Measurements from ENCODE around the gene PNLIPRP3.
"Not testable (repeated sequence)": the region's sequence is repeated elsewhere in the genome, so short reads cannot be mapped to it uniquely, and the experiment has no call there.

The PNLIPRP3 gene

DNA sequence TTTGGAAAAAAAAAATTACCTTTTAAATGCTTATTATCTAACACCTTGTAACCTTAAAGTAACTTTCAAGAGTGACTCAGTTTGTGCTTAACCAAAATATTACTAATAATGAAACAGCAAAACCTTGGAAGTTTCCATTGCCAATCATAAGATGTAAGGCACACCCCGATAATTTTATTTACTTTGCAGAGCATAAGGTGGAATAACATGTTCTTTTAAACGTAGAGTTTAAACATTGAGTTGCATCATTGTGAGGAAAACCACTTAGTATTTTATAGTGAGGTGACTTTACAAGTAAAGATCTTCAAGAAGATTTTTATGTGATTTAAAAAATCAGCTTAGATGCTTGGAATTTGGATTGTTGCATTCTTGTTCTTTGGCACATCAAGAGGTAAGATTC, at the start of gene PNLIPRP3:
TSS of gene PNLIPRP3 (plus strand) at position 177 of the 400 bp plus-strand sequence. CDS start at position 343, 166 bp downstream.
- DNase-seq: no peak
- TF ChIP-seq, protein P1, sequence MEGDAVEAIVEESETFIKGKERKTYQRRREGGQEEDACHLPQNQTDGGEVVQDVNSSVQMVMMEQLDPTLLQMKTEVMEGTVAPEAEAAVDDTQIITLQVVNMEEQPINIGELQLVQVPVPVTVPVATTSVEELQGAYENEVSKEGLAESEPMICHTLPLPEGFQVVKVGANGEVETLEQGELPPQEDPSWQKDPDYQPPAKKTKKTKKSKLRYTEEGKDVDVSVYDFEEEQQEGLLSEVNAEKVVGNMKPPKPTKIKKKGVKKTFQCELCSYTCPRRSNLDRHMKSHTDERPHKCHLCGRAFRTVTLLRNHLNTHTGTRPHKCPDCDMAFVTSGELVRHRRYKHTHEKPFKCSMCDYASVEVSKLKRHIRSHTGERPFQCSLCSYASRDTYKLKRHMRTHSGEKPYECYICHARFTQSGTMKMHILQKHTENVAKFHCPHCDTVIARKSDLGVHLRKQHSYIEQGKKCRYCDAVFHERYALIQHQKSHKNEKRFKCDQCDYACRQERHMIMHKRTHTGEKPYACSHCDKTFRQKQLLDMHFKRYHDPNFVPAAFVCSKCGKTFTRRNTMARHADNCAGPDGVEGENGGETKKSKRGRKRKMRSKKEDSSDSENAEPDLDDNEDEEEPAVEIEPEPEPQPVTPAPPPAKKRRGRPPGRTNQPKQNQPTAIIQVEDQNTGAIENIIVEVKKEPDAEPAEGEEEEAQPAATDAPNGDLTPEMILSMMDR (IDR thresholded peaks at IDR 0.05): no peak
- Mint-ChIP-seq H3K27me3 (ENCODE audit: low read depth, poor library complexity) (no peaks in the 10 kb centered on the region), H3K4me1 (no peaks in the 10 kb centered on the region), H3K36me3 (ENCODE audit: low read depth) (no peaks in the 10 kb centered on the region), H3K9me3 (no peaks in the 10 kb centered on the region), H3K4me3 (no peak within 1 kb of the TSS), H3K27ac (no peak within 1 kb of the TSS)

DNA sequence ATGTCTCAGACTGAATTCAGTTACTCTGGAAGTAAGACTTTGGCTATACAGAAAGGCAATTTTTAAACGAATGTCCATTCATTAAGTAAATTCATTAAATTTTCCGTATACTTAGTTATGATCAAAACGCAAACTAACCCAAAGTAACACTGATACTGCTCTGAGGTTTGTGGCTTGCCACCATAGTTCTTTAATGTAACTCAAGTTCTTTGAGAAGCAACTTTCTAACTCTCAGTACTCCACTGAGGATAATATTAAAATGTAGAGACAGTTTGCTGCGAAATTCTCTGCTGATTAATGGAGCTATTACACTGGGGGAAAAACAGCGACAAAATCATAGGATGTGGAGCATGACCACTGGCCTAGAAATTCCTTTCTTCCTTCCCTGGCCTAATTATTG, 45.4 kb upstream of the PNLIPRP3 start:
- Mint-ChIP-seq H3K27ac (no peak overlapping the region), H3K27me3 (ENCODE audit: low read depth, poor library complexity) (peaks cover 3% of the 10 kb centered on the region), H3K9me3 (no peaks in the 10 kb centered on the region), H3K36me3 (ENCODE audit: low read depth) (no peaks in the 10 kb centered on the region), H3K4me3 (no peak overlapping the region), H3K4me1 (peaks cover 5% of the 10 kb centered on the region)
- no peak for DNase-seq
- TF ChIP-seq, protein P1 (IDR thresholded peaks at IDR 0.05): no peak

DNA sequence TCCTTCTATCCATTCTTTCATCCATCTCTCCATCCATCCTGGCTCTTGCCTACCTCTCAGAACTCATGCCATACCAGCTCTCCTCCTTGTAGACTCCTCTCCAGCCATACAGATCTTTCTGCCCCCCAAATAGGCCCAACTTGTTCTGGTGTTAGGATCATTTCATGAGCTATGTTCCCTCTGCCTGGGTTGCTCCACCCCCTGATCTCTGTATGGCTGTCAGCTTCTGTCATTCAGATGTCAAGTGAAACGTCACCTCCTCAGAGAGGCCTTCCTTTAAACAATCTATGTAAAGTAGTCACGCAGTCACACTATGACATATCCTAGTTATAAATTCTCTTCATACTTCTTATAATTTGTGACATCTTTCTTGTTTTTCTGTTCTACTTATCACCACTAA, 42.3 kb upstream of the PNLIPRP3 start:
- TF ChIP-seq, protein P1 (IDR thresholded peaks at IDR 0.05): no peak
- no peak for DNase-seq
- peak overlapping the region; percentile 36 for H3K27ac Mint-ChIP-seq
- no peak overlapping the region for H3K4me3 Mint-ChIP-seq
- H3K4me1 Mint-ChIP-seq: peaks cover 5% of the 10 kb centered on the region
- H3K27me3 Mint-ChIP-seq (ENCODE audit: low read depth, poor library complexity): peaks cover 15% of the 10 kb centered on the region
- no peaks in the 10 kb centered on the region for H3K36me3 Mint-ChIP-seq (ENCODE audit: low read depth)
- no peaks in the 10 kb centered on the region for H3K9me3 Mint-ChIP-seq

DNA sequence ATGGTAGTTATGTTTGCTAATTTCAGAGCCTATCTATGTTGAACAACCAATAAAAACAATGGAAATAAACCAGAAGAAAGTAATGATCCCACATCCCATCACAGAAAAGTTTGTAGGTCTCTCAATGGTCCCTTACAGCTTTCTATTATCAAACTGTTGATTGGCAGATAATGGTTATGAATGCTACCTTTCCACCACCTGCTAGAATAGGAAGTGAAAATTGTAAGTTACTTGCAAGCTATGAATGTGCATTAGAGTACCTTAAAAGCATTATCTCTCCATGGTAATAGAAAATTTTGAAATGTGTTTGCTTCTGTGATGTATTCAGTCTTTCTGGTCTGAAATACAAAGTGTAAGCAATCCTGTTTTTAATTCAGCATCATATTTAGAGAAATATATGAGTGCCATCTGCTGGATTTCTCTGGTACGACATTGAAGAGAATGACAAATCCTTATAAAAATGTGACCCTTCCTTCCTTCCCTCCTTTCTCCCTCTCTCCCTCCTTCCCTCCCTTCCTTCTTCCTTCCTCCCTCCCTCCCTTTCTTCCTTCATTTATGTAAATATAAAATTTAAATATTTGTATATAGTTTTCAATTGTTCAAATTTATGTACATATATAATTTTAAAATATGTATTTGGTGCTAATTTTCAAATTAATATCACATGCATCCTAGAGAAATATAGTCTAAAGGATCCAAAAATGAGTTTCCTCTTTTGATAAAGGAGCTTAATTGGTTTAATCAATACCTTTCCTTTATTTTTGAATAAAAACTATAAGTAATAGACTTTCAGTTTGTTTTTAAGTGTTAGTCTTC, 41.4 kb upstream of the PNLIPRP3 start:
- Mint-ChIP-seq H3K4me1 (peaks cover 5% of the 10 kb centered on the region), H3K36me3 (ENCODE audit: low read depth) (no peaks in the 10 kb centered on the region), H3K4me3 (no peak overlapping the region), H3K9me3 (no peaks in the 10 kb centered on the region), H3K27me3 (ENCODE audit: low read depth, poor library complexity) (peaks cover 23% of the 10 kb centered on the region), H3K27ac (no peak overlapping the region)
- TF ChIP-seq, protein P1 (IDR thresholded peaks at IDR 0.05): peak; percentile 65
- DNase-seq: peak; percentile 13

DNA sequence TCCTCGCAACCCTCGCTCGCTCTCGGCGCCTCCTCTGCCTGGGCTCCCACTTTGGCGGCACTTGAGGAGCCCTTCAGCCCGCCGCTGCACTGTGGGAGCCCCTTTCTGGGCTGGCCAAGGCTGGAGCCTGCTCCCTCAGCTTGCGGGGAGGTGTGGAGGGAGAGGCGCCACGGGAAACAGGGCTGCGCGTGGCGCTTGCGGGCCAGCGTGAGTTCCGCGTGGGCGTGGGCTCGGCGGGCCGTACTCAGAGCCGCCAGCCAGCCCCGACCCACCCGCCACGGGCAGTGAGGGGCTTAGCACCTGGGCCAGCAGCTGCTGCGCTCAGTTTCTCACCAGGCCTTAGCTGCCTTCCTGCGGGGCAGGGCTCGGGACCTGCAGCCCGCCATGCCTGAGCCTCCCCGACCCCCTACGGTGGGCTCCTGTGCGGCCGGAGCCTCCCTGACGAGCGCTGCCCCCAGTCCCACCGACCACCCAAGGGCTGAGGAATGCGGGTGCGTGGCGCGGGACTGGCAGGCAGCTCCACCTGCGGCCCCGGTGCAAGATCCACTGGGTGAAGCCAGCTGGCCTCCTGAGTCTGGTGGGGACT, 34.3 kb upstream of the PNLIPRP3 start:
- Mint-ChIP-seq H3K27me3 (ENCODE audit: low read depth, poor library complexity) (peaks cover 35% of the 10 kb centered on the region), H3K9me3 (peaks cover 17% of the 10 kb centered on the region)
- DNase-seq; H3K4me1 Mint-ChIP-seq; H3K4me3 Mint-ChIP-seq; H3K27ac Mint-ChIP-seq; H3K36me3 Mint-ChIP-seq (ENCODE audit: low read depth): not testable (repeated sequence)

DNA sequence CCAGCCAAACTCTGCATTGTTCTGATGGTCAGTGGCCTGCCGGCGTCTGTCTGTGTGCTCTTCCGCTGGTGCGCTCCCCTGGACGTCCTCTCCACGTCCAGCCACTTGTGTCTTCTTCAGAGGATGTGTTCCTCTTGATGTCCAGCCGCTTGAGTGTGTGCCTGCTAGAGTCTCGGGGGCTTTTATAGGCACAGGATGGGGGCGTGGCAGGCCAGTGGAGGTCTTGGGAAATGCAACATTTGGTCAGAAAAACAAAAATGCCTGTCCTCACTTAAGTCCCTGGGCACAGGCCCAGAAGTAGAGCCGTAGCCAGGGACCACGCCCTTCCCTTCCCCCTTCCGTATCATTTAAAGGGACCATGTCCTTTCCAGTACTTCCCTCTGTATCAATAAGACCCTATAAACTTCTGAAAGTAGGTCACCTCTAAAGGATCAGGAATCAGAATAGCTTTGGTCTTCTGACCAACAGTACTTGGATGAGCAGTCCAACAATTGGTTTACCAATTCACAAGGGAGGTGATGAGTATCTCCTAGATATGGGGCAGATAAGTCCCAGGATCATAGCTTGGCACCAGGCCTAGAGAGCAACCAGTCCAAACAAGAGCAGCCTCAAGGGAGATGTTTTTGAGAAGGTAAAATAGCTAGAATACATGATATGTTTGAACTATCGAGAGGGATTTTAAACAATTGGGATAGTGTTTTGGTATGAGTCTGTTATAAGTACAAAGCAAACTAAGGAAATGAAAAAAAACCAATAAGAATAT, 32.2 kb upstream of the PNLIPRP3 start:
- Mint-ChIP-seq H3K36me3 (ENCODE audit: low read depth) (no peaks in the 10 kb centered on the region), H3K27me3 (ENCODE audit: low read depth, poor library complexity) (peaks cover 20% of the 10 kb centered on the region), H3K27ac (no peak overlapping the region), H3K4me1 (no peaks in the 10 kb centered on the region), H3K9me3 (peaks cover 17% of the 10 kb centered on the region), H3K4me3 (no peak overlapping the region)
- DNase-seq: no peak
- TF ChIP-seq, protein P1 (IDR thresholded peaks at IDR 0.05): no peak

Data from nephron progenitor cell (in vitro differentiated cells).